ENCODE data around the gene MRGPRE. TPM values are rescaled to one million over a fixed set of nuclear protein-coding genes. Genes with fewer than 3 reads are reported as not detected.

MRGPRE gene
- total and polyA plus RNA-seq, 2 donors (not counting 1 experiment from before 2014, with no cell fraction given), result not detected

DNA sequence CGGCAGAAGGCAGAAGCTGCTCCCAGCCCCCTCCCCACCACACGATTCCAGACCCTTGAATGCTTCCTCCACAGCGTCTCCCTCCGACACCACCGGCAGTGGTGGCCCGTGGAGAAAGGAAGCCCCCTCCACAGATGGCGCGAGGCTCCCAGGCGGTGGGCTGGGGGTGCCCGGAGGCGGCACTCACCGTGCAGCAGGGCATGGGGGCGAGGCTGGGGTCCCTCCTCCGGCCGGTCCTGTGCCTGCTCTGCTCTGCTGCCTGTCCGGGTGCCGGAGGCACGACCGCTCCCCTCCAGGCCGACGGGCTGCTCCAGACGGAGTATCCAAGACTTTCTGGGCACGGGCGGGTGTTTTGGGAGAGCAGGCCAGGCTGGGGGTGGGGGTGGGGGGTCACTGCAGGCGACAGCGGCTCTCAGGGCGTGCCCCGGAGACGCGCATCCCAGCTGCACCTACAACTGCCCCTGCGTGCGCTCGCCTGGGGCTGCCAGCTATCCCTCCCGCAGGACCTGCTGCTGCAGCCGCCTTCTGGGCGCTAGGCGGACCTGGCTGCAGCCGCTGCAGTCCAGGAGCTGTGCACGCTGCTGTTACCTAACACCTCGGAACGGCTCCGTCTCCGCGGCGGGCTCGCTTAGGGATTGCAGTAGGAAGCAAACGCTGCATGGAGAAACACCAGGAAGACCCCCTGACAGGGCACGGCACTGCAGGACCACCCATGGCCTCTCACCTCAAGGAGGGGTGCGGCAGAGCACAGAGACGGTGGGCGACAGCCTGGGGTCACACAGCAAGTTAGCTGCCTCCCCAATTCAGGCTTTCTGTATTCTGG lies 28.8 kb downstream of the MRGPRE start:
- H3K9me3 Mint-ChIP-seq (ENCODE audit: insufficient read depth), result no peaks in the 10 kb centered on the region
- TF ChIP-seq EZH2 (IDR thresholded peaks at IDR 0.05; ENCODE audit: borderline replicate concordance, insufficient read depth, low read depth, low read length, poor library complexity, severe bottlenecking), result no peak
- TF ChIP-seq, protein P1, sequence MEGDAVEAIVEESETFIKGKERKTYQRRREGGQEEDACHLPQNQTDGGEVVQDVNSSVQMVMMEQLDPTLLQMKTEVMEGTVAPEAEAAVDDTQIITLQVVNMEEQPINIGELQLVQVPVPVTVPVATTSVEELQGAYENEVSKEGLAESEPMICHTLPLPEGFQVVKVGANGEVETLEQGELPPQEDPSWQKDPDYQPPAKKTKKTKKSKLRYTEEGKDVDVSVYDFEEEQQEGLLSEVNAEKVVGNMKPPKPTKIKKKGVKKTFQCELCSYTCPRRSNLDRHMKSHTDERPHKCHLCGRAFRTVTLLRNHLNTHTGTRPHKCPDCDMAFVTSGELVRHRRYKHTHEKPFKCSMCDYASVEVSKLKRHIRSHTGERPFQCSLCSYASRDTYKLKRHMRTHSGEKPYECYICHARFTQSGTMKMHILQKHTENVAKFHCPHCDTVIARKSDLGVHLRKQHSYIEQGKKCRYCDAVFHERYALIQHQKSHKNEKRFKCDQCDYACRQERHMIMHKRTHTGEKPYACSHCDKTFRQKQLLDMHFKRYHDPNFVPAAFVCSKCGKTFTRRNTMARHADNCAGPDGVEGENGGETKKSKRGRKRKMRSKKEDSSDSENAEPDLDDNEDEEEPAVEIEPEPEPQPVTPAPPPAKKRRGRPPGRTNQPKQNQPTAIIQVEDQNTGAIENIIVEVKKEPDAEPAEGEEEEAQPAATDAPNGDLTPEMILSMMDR (IDR thresholded peaks at IDR 0.05), result no peak
- Histone ChIP-seq H3K4me3 (ENCODE audit: control extremely low read depth in 1 of 5, extremely low read depth in 1 of 5, insufficient read depth in 1 of 5, low read depth in 2 of 5, low read length in 4 of 5) (no peak overlapping the region), H4K20me1 (ENCODE audit: control insufficient read depth, insufficient read depth, low read length, poor library complexity, severe bottlenecking) (no peaks in the 10 kb centered on the region), H3K79me2 (ENCODE audit: control insufficient read depth, insufficient read depth, low read length) (no peaks in the 10 kb centered on the region), H3K27me3 (replicated peaks in 1 of 4; ENCODE audit: control extremely low read depth in 1 of 4, control insufficient read depth in 3 of 4, insufficient read depth in 4 of 4, low read length in 3 of 4) (peaks cover 0 to 14% (median 2%) of the 10 kb centered on the region in 4 experiments), H3K36me3 (replicated peaks in 1 of 2; ENCODE audit: control extremely low read depth in 1 of 2, control insufficient read depth in 1 of 2, extremely low read depth in 1 of 2, insufficient read depth in 2 of 2, low read length in 1 of 2) (no peaks in the 10 kb centered on the region), H3K9ac (ENCODE audit: low read length) (no peak overlapping the region), H2AFZ (ENCODE audit: insufficient read depth, low read depth, low read length, poor library complexity, severe bottlenecking) (no peak overlapping the region), H3K27ac (ENCODE audit: low read length in 2 of 2) (no peak overlapping the region), H3K9me3 (ENCODE audit: control extremely low read depth in 1 of 3, control insufficient read depth in 2 of 3, insufficient read depth in 1 of 3, low read length in 2 of 3) (peaks cover 0 to 15% (median 0%) of the 10 kb centered on the region in 3 donors), H3K4me2 (replicated peaks; ENCODE audit: low read depth, low read length, poor library complexity, severe bottlenecking) (no peak overlapping the region), H3K4me1 (ENCODE audit: control insufficient read depth in 2 of 2, insufficient read depth in 2 of 2, low read length in 2 of 2) (no peaks in the 10 kb centered on the region)
- CTCF ChIA-PET, result no interaction called here
- H3K4me1 Mint-ChIP-seq, result no peaks in the 10 kb centered on the region
- no peak overlapping the region for H3K27ac Mint-ChIP-seq
- DNase-seq (no peak), ATAC-seq (ENCODE audit: low read depth) (no peak)
- no peak overlapping the region for H3K4me3 Mint-ChIP-seq
- intact Hi-C loops (cut with micrococcal nuclease), result no loop called here
- 7% methylated on average over 50 of the region's 51 CpGs for WGBS (ENCODE audit: insufficient coverage)
- POLR2A ChIA-PET, result no interaction called here
- peaks cover 5% of the 10 kb centered on the region for H3K27me3 Mint-ChIP-seq

DNA sequence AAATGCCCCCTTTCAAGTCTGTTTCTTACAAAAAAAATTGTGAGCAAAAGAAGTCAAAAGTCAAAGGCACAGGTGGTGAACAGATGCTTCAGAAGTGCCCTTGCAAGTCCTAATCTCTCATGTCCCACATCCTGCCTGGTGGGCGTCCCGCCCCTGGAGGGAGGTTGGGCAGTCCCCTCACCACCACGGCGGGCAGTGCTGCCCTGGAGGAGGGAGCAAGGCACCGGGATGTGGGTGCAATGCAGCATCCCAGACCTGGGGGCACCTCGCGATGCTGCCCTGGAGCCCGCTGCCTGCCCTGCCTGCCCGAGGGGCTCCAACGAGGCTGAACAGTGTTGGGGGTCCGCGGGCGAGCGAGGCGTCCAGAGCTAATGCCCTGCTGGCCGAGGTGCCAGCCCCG lies 29.5 kb downstream of the MRGPRE start:
- no peaks in the 10 kb centered on the region for H3K4me1 Mint-ChIP-seq
- H3K27ac Mint-ChIP-seq, result no peak overlapping the region
- ATAC-seq (ENCODE audit: low read depth), result no peak
- no peak overlapping the region for H3K4me3 ChIP-seq (ENCODE audit: control extremely low read depth in 1 of 5, extremely low read depth in 1 of 5, insufficient read depth in 1 of 5, low read depth in 2 of 5, low read length in 4 of 5)
- peaks cover 0 to 14% (median 0%) of the 10 kb centered on the region in 3 donors for H3K9me3 ChIP-seq (ENCODE audit: control extremely low read depth in 1 of 3, control insufficient read depth in 2 of 3, insufficient read depth in 1 of 3, low read length in 2 of 3)
- H3K36me3 ChIP-seq (replicated peaks in 1 of 2; ENCODE audit: control extremely low read depth in 1 of 2, control insufficient read depth in 1 of 2, extremely low read depth in 1 of 2, insufficient read depth in 2 of 2, low read length in 1 of 2), result no peaks in the 10 kb centered on the region
- no peak overlapping the region for H3K9ac ChIP-seq (ENCODE audit: low read length)
- H3K4me1 ChIP-seq (ENCODE audit: control insufficient read depth in 2 of 2, insufficient read depth in 2 of 2, low read length in 2 of 2), result no peaks in the 10 kb centered on the region
- intact Hi-C loops (cut with micrococcal nuclease), result no loop called here
- no peaks in the 10 kb centered on the region for H3K9me3 Mint-ChIP-seq (ENCODE audit: insufficient read depth)
- TF ChIP-seq, protein P1 (IDR thresholded peaks at IDR 0.05), result no peak
- no peak for TF ChIP-seq EZH2 (IDR thresholded peaks at IDR 0.05; ENCODE audit: borderline replicate concordance, insufficient read depth, low read depth, low read length, poor library complexity, severe bottlenecking)
- no peak for DNase-seq
- H3K27me3 Mint-ChIP-seq, result peaks cover 5% of the 10 kb centered on the region
- WGBS (ENCODE audit: insufficient coverage), result 7% methylated on average over 17 of the region's 17 CpGs
- H3K79me2 ChIP-seq (ENCODE audit: control insufficient read depth, insufficient read depth, low read length), result no peaks in the 10 kb centered on the region
- H3K27ac ChIP-seq (ENCODE audit: low read length in 2 of 2), result no peak overlapping the region
- H2AFZ ChIP-seq (ENCODE audit: insufficient read depth, low read depth, low read length, poor library complexity, severe bottlenecking), result no peak overlapping the region
- ChIA-PET POLR2A (no interaction called here), CTCF (no interaction called here)
- peaks cover 0 to 14% (median 2%) of the 10 kb centered on the region in 4 experiments for H3K27me3 ChIP-seq (replicated peaks in 1 of 4; ENCODE audit: control extremely low read depth in 1 of 4, control insufficient read depth in 3 of 4, insufficient read depth in 4 of 4, low read length in 3 of 4)
- no peaks in the 10 kb centered on the region for H4K20me1 ChIP-seq (ENCODE audit: control insufficient read depth, insufficient read depth, low read length, poor library complexity, severe bottlenecking)
- H3K4me3 Mint-ChIP-seq, result no peak overlapping the region
- H3K4me2 ChIP-seq (replicated peaks; ENCODE audit: low read depth, low read length, poor library complexity, severe bottlenecking), result no peak overlapping the region

Data from B cell (primary cell).